IMR-90 (cell line): ENCODE results near the gene SUPT3H. TPM values are rescaled to one million over a fixed set of nuclear protein-coding genes. Genes with fewer than 3 reads are reported as not detected.

Experiments
- ATAC-seq: fragments of 200-7000 bp; cut with Tn5 transposase; 2 replicates; pipeline ENCODE4 v1.9.1; 2020; ENCODE audit warnings: low read depth, mild to moderate bottlenecking, moderate library complexity
- BruUV-seq: library from RNA; stranded (reverse); fragments of 400-500 nt; replicated peaks from 2 replicates; lab custom pipeline; 2021; lab: Mats Ljungman, UMichigan
- CTCF ChIA-PET: fragments of 300-600 bp; formaldehyde crosslinking; extraction: SDS; loops from one replicate; lab custom pipeline; 2021; ENCODE audit warnings: antibody characterized with exemption; lab: Yijun Ruan, JAX
- POLR2A ChIA-PET: fragments of 300-600 bp; sonication (Branson Sonifier 250); formaldehyde crosslinking; loops from one replicate; lab custom pipeline; 2022; ENCODE audit warnings: antibody characterized with exemption; ENCODE audit not compliant: unreplicated experiment; lab: Charles Lee
- DNase-seq: peaks from one replicate; pipeline ENCODE4 v3.0.0; 2013
- H2AFZ ChIP-seq: replicated peaks from 2 replicates; pipeline ENCODE3; 2013; ENCODE audit warnings: low read length, mild to moderate bottlenecking; ENCODE audit not compliant: poor library complexity
- H2AK5ac ChIP-seq: 2 replicates; pipeline ENCODE4 v1.6.1; 2013; ENCODE audit warnings: low read depth, low read length, inconsistent platforms
- H2AK9ac ChIP-seq: replicated peaks from 2 replicates; pipeline ENCODE3; 2013; ENCODE audit warnings: mild to moderate bottlenecking, low read depth, low read length, moderate library complexity; ENCODE audit not compliant: poor library complexity
- H2BK120ac ChIP-seq: 2 replicates; pipeline ENCODE4 v1.6.1; 2013; ENCODE audit warnings: low read depth, low read length, inconsistent platforms
- H2BK15ac ChIP-seq: 3 replicates; pipeline ENCODE4 v1.6.1; 2013; ENCODE audit warnings: low read depth, low read length, inconsistent platforms
- H2BK20ac ChIP-seq: 2 replicates; pipeline ENCODE4 v1.6.1; 2013; ENCODE audit warnings: low read depth, mild to moderate bottlenecking, inconsistent platforms, low read length, moderate library complexity
- H2BK5ac ChIP-seq: 2 replicates; pipeline ENCODE4 v1.6.1; 2013; ENCODE audit warnings: mild to moderate bottlenecking, low read depth, low read length, inconsistent platforms; ENCODE audit not compliant: poor library complexity, severe bottlenecking
- H3K14ac ChIP-seq: replicated peaks from 2 replicates; pipeline ENCODE4 v1.6.1; 2013; ENCODE audit warnings: low read depth, low read length, inconsistent platforms
- H3K18ac ChIP-seq: 2 replicates; pipeline ENCODE4 v1.6.1; 2013; ENCODE audit warnings: low read depth, low read length, control low read depth
- H3K23ac ChIP-seq: 2 replicates; pipeline ENCODE4 v1.6.1; 2013; ENCODE audit warnings: low read depth, low read length, inconsistent platforms
- H3K27ac ChIP-seq: 2 replicates; pipeline ENCODE4 v1.5.1; 2013; ENCODE audit warnings: mild to moderate bottlenecking, control low read depth, low read length; ENCODE audit not compliant: insufficient read depth
- H3K27me3 ChIP-seq: 2 replicates; pipeline ENCODE4 v1.6.1; 2013; ENCODE audit warnings: low read length; ENCODE audit not compliant: control insufficient read depth, insufficient read depth
- H3K36me3 ChIP-seq: 2 replicates; pipeline ENCODE4 v1.6.1; 2013; ENCODE audit warnings: low read length, mixed read lengths; ENCODE audit not compliant: control insufficient read depth, insufficient read depth
- H3K4ac ChIP-seq: 2 replicates; pipeline ENCODE4 v1.6.1; 2013; ENCODE audit warnings: low read depth, low read length, inconsistent platforms
- H3K4me1 ChIP-seq: 2 replicates; pipeline ENCODE4 v1.6.1; 2013; ENCODE audit warnings: low read length, mixed read lengths; ENCODE audit not compliant: control insufficient read depth, insufficient read depth
- H3K4me2 ChIP-seq: 2 replicates; pipeline ENCODE4 v1.6.1; 2013; ENCODE audit warnings: low read depth, mild to moderate bottlenecking, control low read depth, low read length, moderate library complexity
- H3K4me3 ChIP-seq: 2 replicates; pipeline ENCODE4 v1.5.1; 2013; ENCODE audit warnings: low read depth, mild to moderate bottlenecking, control low read depth, low read length, moderate library complexity; ENCODE audit not compliant: insufficient read depth
- H3K56ac ChIP-seq: 2 replicates; pipeline ENCODE4 v1.6.1; 2013; ENCODE audit warnings: low read length, inconsistent platforms; ENCODE audit not compliant: insufficient read depth; ENCODE audit errors: extremely low read depth
- H3K79me1 ChIP-seq, 2 experiments: 2 replicates each; pipeline ENCODE4 v1.6.1; 2013; ENCODE audit warnings: low read length in 2 of 2, inconsistent platforms in 1 of 2, low read depth in 1 of 2
- H3K9ac ChIP-seq: 2 replicates; pipeline ENCODE4 v1.6.1; 2013; ENCODE audit warnings: low read depth, low read length, control low read depth
- H3K9me1 ChIP-seq: 2 replicates; pipeline ENCODE4 v1.6.1; 2013; ENCODE audit warnings: low read length, inconsistent platforms; ENCODE audit not compliant: insufficient read depth
- H3K9me3 ChIP-seq: 2 replicates; pipeline ENCODE4 v1.6.1; 2013; ENCODE audit warnings: low read length; ENCODE audit not compliant: control insufficient read depth, insufficient read depth
- H4K20me1 ChIP-seq: 2 replicates; pipeline ENCODE4 v1.6.1; 2013; ENCODE audit warnings: low read length, inconsistent platforms; ENCODE audit not compliant: insufficient read depth
- H4K5ac ChIP-seq: 2 replicates; pipeline ENCODE4 v1.6.1; 2013; ENCODE audit warnings: mild to moderate bottlenecking, low read depth, low read length, control low read depth
- H4K8ac ChIP-seq, 2 experiments: 2 replicates each; pipeline ENCODE4 v1.6.1; 2013; ENCODE audit warnings: low read depth in 2 of 2, low read length in 2 of 2, control low read depth in 1 of 2, inconsistent platforms in 1 of 2
- H4K91ac ChIP-seq: 2 replicates; pipeline ENCODE4 v1.6.1; 2013; ENCODE audit warnings: low read depth, low read length, inconsistent platforms; ENCODE audit not compliant: insufficient read depth
- CEBPB ChIP-seq: IDR thresholded peaks from 2 replicates; pipeline ENCODE4 v1.6.1; 2012; ENCODE audit warnings: low read depth, low read length, improper control_type of control experiment
- CHD1 ChIP-seq: IDR thresholded peaks from 2 replicates; pipeline ENCODE4 v1.6.1; 2012; ENCODE audit warnings: low read depth, low read length, improper control_type of control experiment
- FOS ChIP-seq: fragments of 150-350 bp; IDR thresholded peaks from 2 replicates; pipeline ENCODE4 v1.6.1; 2016; ENCODE audit warnings: low read depth, low read length
- MAFK ChIP-seq: IDR thresholded peaks from 2 replicates; pipeline ENCODE4 v1.6.1; 2012; ENCODE audit warnings: low read depth, low read length, improper control_type of control experiment
- SMC3 ChIP-seq: fragments of 150-350 bp; IDR thresholded peaks from 2 replicates; pipeline ENCODE4 v1.6.1; 2016; ENCODE audit warnings: low read depth, mild to moderate bottlenecking, antibody characterized with exemption, low read length, moderate library complexity
- USF2 ChIP-seq: fragments of 150-350 bp; IDR thresholded peaks from 2 replicates; pipeline ENCODE4 v1.6.1; 2017; ENCODE audit warnings: mild to moderate bottlenecking, antibody characterized with exemption, low read length, low read depth
- WGBS, 2 experiments: methylation state at CpG; one replicate each; pipeline versions ENCODE4 v1.1.5 to v1.1.7; 2013; ENCODE audit warnings: missing lambda C conversion rate in 2 of 2; ENCODE audit not compliant: insufficient read length in 1 of 2; ENCODE audit errors: extremely low coverage in 2 of 2; 5-methylcytosine and 5-hydroxymethylcytosine counted together
- dilution Hi-C: fragments of 300-500 bp; cut with HindIII; formaldehyde crosslinking; loops from one replicate; pipeline ENCODE4 v1.14.3; 2018; ENCODE audit warnings: low sequenced_read_pairs; ENCODE audit not compliant: unreplicated experiment
- in situ Hi-C: fragments of 300-500 bp; cut with MboI; formaldehyde crosslinking; loops from 3 replicates; pipeline ENCODE4 v1.14.3; 2019; ENCODE audit warnings: low sequenced_read_pairs, inconsistent platforms, mixed read lengths
- intact Hi-C: fragments of 100-400 bp; cut with micrococcal nuclease; formaldehyde crosslinking; loops from 2 replicates; pipeline ENCODE4 v1.10.0; 2022
- polyA plus RNA-seq, 3 experiments: library from polyadenylated mRNA; depleted of rRNA; stranded (reverse); fragments of >200 nt; gene quantifications; 2 replicates each; pipeline ENCODE4 v1.2.3, GENCODE V29; 2012; ENCODE audit warnings: low replicate concordance in 1 of 3
- total RNA-seq: library from RNA; depleted of rRNA; stranded (reverse); fragments of >200 nt; gene quantifications from 2 replicates; pipeline ENCODE4 v1.2.3, GENCODE V29; 2012

The SUPT3H gene
- total and polyA plus RNA-seq, 2 of the 4 experiments (the other 2 are of a cell fraction) = 4.5 to 5.0 TPM

- no peak for TF ChIP-seq CHD1
These were observed 301.4 kb downstream of the SUPT3H start (continued) for GRCh38 chr6:45076217-45076930.

- H2AK5ac ChIP-seq = no peak overlapping the region
- peak; percentile 97 for ATAC-seq
- no peak overlapping the region for H3K14ac ChIP-seq
- H2AFZ ChIP-seq = no peak overlapping the region
- no peak overlapping the region for H3K18ac ChIP-seq
- H3K27me3 ChIP-seq = no peaks in the 10 kb centered on the region
- in situ Hi-C loops = loop anchor here (25.0 kb wide), 1 partner anchor 637 kb away; no protein-coding TSS in a partner anchor
- H3K4me3 ChIP-seq = no peak overlapping the region
- no peak overlapping the region for H4K5ac ChIP-seq
- H4K91ac ChIP-seq = no peak overlapping the region
- BruUV-seq = no TSS peak
- TF ChIP-seq USF2 (no peak), FOS (peak; percentile 25; the same call in 1 of the 2 replicates), MAFK (peak; percentile 53), SMC3 (no peak), CEBPB (peak; percentile 68)
- H2BK120ac ChIP-seq = no peak overlapping the region
- H4K8ac ChIP-seq = no peak overlapping the region
- POLR2A ChIA-PET = no interaction called here
- H2BK15ac ChIP-seq = no peak overlapping the region
- DNase-seq = peak; percentile 94
- no peak overlapping the region for H3K4ac ChIP-seq
- H3K23ac ChIP-seq = no peak overlapping the region
- H3K4me2 ChIP-seq = no peak overlapping the region
- H4K20me1 ChIP-seq = no peaks in the 10 kb centered on the region
- no peaks in the 10 kb centered on the region for H3K36me3 ChIP-seq
- dilution Hi-C loops = no loop called here
- H3K56ac ChIP-seq = no peak overlapping the region
- no peak overlapping the region for H3K9ac ChIP-seq
- WGBS, 2 experiments = no CpG with 5 or more reads among the region's 2 CpGs
- H2BK20ac ChIP-seq = no peak overlapping the region
- H2AK9ac ChIP-seq = no peak overlapping the region
- peak overlapping the region; percentile 82 for H2BK5ac ChIP-seq
- H3K9me3 ChIP-seq = peaks cover 9% of the 10 kb centered on the region
- CTCF ChIA-PET = no interaction called here
- H3K9me1 ChIP-seq = no peaks in the 10 kb centered on the region
- no peaks in the 10 kb centered on the region for H3K79me1 ChIP-seq
- H3K27ac ChIP-seq = peak overlapping the region; percentile 41; the same call in 1 of the 2 replicates
- intact Hi-C loops = loop anchor here (2.0 to 10.0 kb wide), 3 partner anchors 74 to 410 kb away; partner anchors contain the start of gene SUPT3H
- H3K4me1 ChIP-seq = peaks cover 2% of the 10 kb centered on the region
These were observed 302.5 kb downstream of the SUPT3H start for GRCh38 chr6:45075246-45075645.
